Glutamatergic neuron (in vitro differentiated cells): ENCODE data around the gene ST6GALNAC3. TPM values are rescaled to one million over a fixed set of nuclear protein-coding genes. Genes with fewer than 3 reads are reported as not detected.

Experiments used
- DNase-seq: peaks from one replicate; pipeline ENCODE4 v3.0.0; 2022
- H3K27ac Mint-ChIP-seq: one replicate; pipeline ENCODE4 v1.8.0; 2020; ENCODE audit warnings: mild to moderate bottlenecking, mixed read lengths, inconsistent platforms; ENCODE audit not compliant: unreplicated experiment
- H3K27me3 Mint-ChIP-seq: one replicate; pipeline ENCODE4 v1.8.0; 2020; ENCODE audit warnings: mild to moderate bottlenecking, moderate library complexity, mixed read lengths, inconsistent platforms; ENCODE audit not compliant: unreplicated experiment
- H3K36me3 Mint-ChIP-seq: one replicate; pipeline ENCODE4 v1.8.0; 2020; ENCODE audit warnings: mild to moderate bottlenecking, mixed read lengths, inconsistent platforms; ENCODE audit not compliant: unreplicated experiment
- H3K4me1 Mint-ChIP-seq: one replicate; pipeline ENCODE4 v1.8.0; 2020; ENCODE audit warnings: mild to moderate bottlenecking, low read depth, mixed read lengths, inconsistent platforms; ENCODE audit not compliant: unreplicated experiment
- H3K4me3 Mint-ChIP-seq: one replicate; pipeline ENCODE4 v1.8.0; 2020; ENCODE audit warnings: mild to moderate bottlenecking, mixed read lengths, inconsistent platforms; ENCODE audit not compliant: unreplicated experiment
- H3K9me3 Mint-ChIP-seq: one replicate; pipeline ENCODE4 v1.8.0; 2020; ENCODE audit warnings: mild to moderate bottlenecking, moderate library complexity, mixed read lengths, inconsistent platforms; ENCODE audit not compliant: unreplicated experiment
- CTCF ChIP-seq: fragments of 200-600 bp; sonication (generic); IDR thresholded peaks from one replicate; pipeline ENCODE4 v1.5.0; 2021; ENCODE audit not compliant: partially characterized antibody, unreplicated experiment
- total RNA-seq: library from RNA; stranded (reverse); fragmentation: NEBNext Ultra II Directional; extraction: Animal tissue kit (Norgen Biotek cat#: 25700); gene quantifications from one replicate; pipeline ENCODE4 v1.2.1, GENCODE V29; 2021; ENCODE audit not compliant: unreplicated experiment

Gene ST6GALNAC3
- total RNA-seq, 1 donor from 2014 or later = 6.5 TPM

GRCh38 chr1:76542359-76542758, 467.8 kb downstream of the ST6GALNAC3 start:
- H3K27me3 Mint-ChIP-seq = no peaks in the 10 kb centered on the region
- no peaks in the 10 kb centered on the region for H3K9me3 Mint-ChIP-seq
- no peak for TF ChIP-seq CTCF
- no peaks in the 10 kb centered on the region for H3K4me1 Mint-ChIP-seq
- H3K4me3 Mint-ChIP-seq = no peak overlapping the region
- H3K27ac Mint-ChIP-seq = no peak overlapping the region
- H3K36me3 Mint-ChIP-seq = peaks cover 4% of the 10 kb centered on the region
- DNase-seq = no peak

GRCh38 chr1:76543495-76543894, 468.9 kb downstream of the ST6GALNAC3 start:
- DNase-seq = no peak
- Mint-ChIP-seq H3K9me3 (no peaks in the 10 kb centered on the region), H3K4me3 (no peak overlapping the region), H3K36me3 (peaks cover 4% of the 10 kb centered on the region), H3K27ac (no peak overlapping the region), H3K27me3 (no peaks in the 10 kb centered on the region), H3K4me1 (peaks cover 2% of the 10 kb centered on the region)
- no peak for TF ChIP-seq CTCF

GRCh38 chr1:76546354-76546933, 471.9 kb downstream of the ST6GALNAC3 start:
- H3K4me1 Mint-ChIP-seq = peaks cover 2% of the 10 kb centered on the region
- H3K4me3 Mint-ChIP-seq = no peak overlapping the region
- no peaks in the 10 kb centered on the region for H3K36me3 Mint-ChIP-seq
- DNase-seq = no peak
- no peaks in the 10 kb centered on the region for H3K9me3 Mint-ChIP-seq
- no peaks in the 10 kb centered on the region for H3K27me3 Mint-ChIP-seq
- no peak overlapping the region for H3K27ac Mint-ChIP-seq
- TF ChIP-seq CTCF = no peak

GRCh38 chr1:76547916-76548315, 473.4 kb downstream of the ST6GALNAC3 start:
- DNase-seq = no peak
- Mint-ChIP-seq H3K9me3 (no peaks in the 10 kb centered on the region), H3K4me3 (no peak overlapping the region), H3K27ac (no peak overlapping the region), H3K27me3 (no peaks in the 10 kb centered on the region), H3K4me1 (peaks cover 2% of the 10 kb centered on the region), H3K36me3 (no peaks in the 10 kb centered on the region)
- TF ChIP-seq CTCF = no peak

- H3K27ac Mint-ChIP-seq = no peak overlapping the region
- peaks cover 2% of the 10 kb centered on the region for H3K4me1 Mint-ChIP-seq
- H3K27me3 Mint-ChIP-seq = no peaks in the 10 kb centered on the region
- TF ChIP-seq CTCF = no peak
- H3K4me3 Mint-ChIP-seq = no peak overlapping the region
- DNase-seq = no peak
- H3K36me3 Mint-ChIP-seq = no peaks in the 10 kb centered on the region
- no peaks in the 10 kb centered on the region for H3K9me3 Mint-ChIP-seq
Measured at GRCh38 chr1:76548513-76549100, 474.1 kb downstream of the ST6GALNAC3 start.
